ENCODE measurements around the gene PLEKHA5.

GRCh38 chr12:19304149-19304750, 174.7 kb downstream of the PLEKHA5 start:
- TF ChIP-seq, protein P1, sequence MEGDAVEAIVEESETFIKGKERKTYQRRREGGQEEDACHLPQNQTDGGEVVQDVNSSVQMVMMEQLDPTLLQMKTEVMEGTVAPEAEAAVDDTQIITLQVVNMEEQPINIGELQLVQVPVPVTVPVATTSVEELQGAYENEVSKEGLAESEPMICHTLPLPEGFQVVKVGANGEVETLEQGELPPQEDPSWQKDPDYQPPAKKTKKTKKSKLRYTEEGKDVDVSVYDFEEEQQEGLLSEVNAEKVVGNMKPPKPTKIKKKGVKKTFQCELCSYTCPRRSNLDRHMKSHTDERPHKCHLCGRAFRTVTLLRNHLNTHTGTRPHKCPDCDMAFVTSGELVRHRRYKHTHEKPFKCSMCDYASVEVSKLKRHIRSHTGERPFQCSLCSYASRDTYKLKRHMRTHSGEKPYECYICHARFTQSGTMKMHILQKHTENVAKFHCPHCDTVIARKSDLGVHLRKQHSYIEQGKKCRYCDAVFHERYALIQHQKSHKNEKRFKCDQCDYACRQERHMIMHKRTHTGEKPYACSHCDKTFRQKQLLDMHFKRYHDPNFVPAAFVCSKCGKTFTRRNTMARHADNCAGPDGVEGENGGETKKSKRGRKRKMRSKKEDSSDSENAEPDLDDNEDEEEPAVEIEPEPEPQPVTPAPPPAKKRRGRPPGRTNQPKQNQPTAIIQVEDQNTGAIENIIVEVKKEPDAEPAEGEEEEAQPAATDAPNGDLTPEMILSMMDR (IDR thresholded peaks at IDR 0.05; ENCODE audit: low read depth, low read length): no peak
- no peak for TF ChIP-seq EZH2phosphoT487 (IDR thresholded peaks at IDR 0.05; ENCODE audit: low read depth)

All from OCI-LY3 (cell line).